Activated CD4-positive, alpha-beta T cell treated with anti-CD3 and anti-CD28 coated beads, Interleukin-2, amount 10 ng/mL, durations not matched to agents 7 days and 5 days (primary cell): Measurements from ENCODE around the gene HAL. TPM values are rescaled to one million over a fixed set of nuclear protein-coding genes. Genes with fewer than 3 reads are reported as not detected.
"Not testable (repeated sequence)": the region's sequence is repeated elsewhere in the genome, so short reads cannot be mapped to it uniquely, and the experiment has no call there.

Experiments
- CTCF ChIA-PET: fragments of 350-600 bp; sonication (Branson Sonifier 250); formaldehyde crosslinking; loops from one replicate; lab custom pipeline; 2021; ENCODE audit warnings: antibody characterized with exemption; lab: Charles Lee
- POLR2A ChIA-PET: fragments of 350-600 bp; sonication (Branson Sonifier 250); formaldehyde crosslinking; loops from one replicate; lab custom pipeline; 2021; ENCODE audit warnings: antibody characterized with exemption; lab: Charles Lee
- DNase-seq: peaks from one replicate; pipeline ENCODE4 v3.0.0-alpha.2; 2020
- H3K27ac Mint-ChIP-seq: one replicate; pipeline ENCODE4 v1.8.0; 2021; ENCODE audit warnings: mild to moderate bottlenecking, moderate library complexity, mixed read lengths
- H3K27me3 Mint-ChIP-seq: one replicate; pipeline ENCODE4 v1.8.0; 2021; ENCODE audit warnings: mixed read lengths
- H3K36me3 Mint-ChIP-seq: one replicate; pipeline ENCODE4 v1.8.0; 2021; ENCODE audit warnings: low read depth, mixed read lengths
- H3K4me1 Mint-ChIP-seq: one replicate; pipeline ENCODE4 v1.8.0; 2021; ENCODE audit warnings: mixed read lengths
- H3K4me3 Mint-ChIP-seq: one replicate; pipeline ENCODE4 v1.8.0; 2021; ENCODE audit warnings: mild to moderate bottlenecking, moderate library complexity, mixed read lengths
- H3K9me3 Mint-ChIP-seq: one replicate; pipeline ENCODE4 v1.8.0; 2021; ENCODE audit warnings: mixed read lengths
- total RNA-seq, 2 experiments: library from RNA; stranded (reverse); gene quantifications; one replicate each; pipeline ENCODE4 v1.2.3, GENCODE V29; 2021

The HAL gene
- total RNA-seq, 2 experiments from 2014 or later, result 0.44 to 0.69 TPM

GRCh38 chr12:95982602-95983001 is 13.5 kb downstream of the HAL start:
- Mint-ChIP-seq H3K9me3 (no peaks in the 10 kb centered on the region), H3K4me3 (no peak overlapping the region), H3K4me1 (no peaks in the 10 kb centered on the region), H3K27me3 (no peaks in the 10 kb centered on the region), H3K27ac (no peak overlapping the region), H3K36me3 (no peaks in the 10 kb centered on the region)
- ChIA-PET CTCF (no interaction called here), POLR2A (no interaction called here)
- no peak for DNase-seq

GRCh38 chr12:95980437-95980836 is 15.7 kb downstream of the HAL start:
- Mint-ChIP-seq H3K9me3 (no peaks in the 10 kb centered on the region), H3K36me3 (no peaks in the 10 kb centered on the region), H3K4me3 (no peak overlapping the region), H3K27me3 (no peaks in the 10 kb centered on the region), H3K4me1 (no peaks in the 10 kb centered on the region), H3K27ac (no peak overlapping the region)
- CTCF ChIA-PET, result interaction anchor here (1.4 kb wide), 1 partner anchor 18 kb away, joined by 3 read pairs; no protein-coding TSS in a partner anchor
- DNase-seq, result no peak
- POLR2A ChIA-PET, result no interaction called here

- no peak for DNase-seq
- Mint-ChIP-seq H3K27ac (no peak overlapping the region), H3K27me3 (no peaks in the 10 kb centered on the region), H3K36me3 (no peaks in the 10 kb centered on the region), H3K4me1 (no peaks in the 10 kb centered on the region), H3K4me3 (no peak overlapping the region), H3K9me3 (no peaks in the 10 kb centered on the region)
- ChIA-PET CTCF (no interaction called here), POLR2A (no interaction called here)
Observed at GRCh38 chr12:95978774-95979173, 17.4 kb downstream of the HAL start.

GRCh38 chr12:95978351-95978750 is 17.8 kb downstream of the HAL start:
- Mint-ChIP-seq H3K4me3 (no peak overlapping the region), H3K27ac (no peak overlapping the region), H3K27me3 (no peaks in the 10 kb centered on the region), H3K9me3 (no peaks in the 10 kb centered on the region), H3K36me3 (no peaks in the 10 kb centered on the region), H3K4me1 (no peaks in the 10 kb centered on the region)
- CTCF ChIA-PET, result no interaction called here
- POLR2A ChIA-PET, result no interaction called here
- DNase-seq, result no peak

- H3K27me3 Mint-ChIP-seq, result no peaks in the 10 kb centered on the region
- H3K4me1 Mint-ChIP-seq, result no peaks in the 10 kb centered on the region
- no peak for DNase-seq
- ChIA-PET CTCF (no interaction called here), POLR2A (no interaction called here)
- H3K4me3 Mint-ChIP-seq, result no peak overlapping the region
- H3K9me3 Mint-ChIP-seq, result no peaks in the 10 kb centered on the region
- H3K36me3 Mint-ChIP-seq, result no peaks in the 10 kb centered on the region
- H3K27ac Mint-ChIP-seq, result no peak overlapping the region
Observed at GRCh38 chr12:95977764-95978305, 18.3 kb downstream of the HAL start.

- Mint-ChIP-seq H3K27ac (no peak overlapping the region), H3K4me3 (no peak overlapping the region), H3K27me3 (no peaks in the 10 kb centered on the region), H3K9me3 (no peaks in the 10 kb centered on the region), H3K36me3 (no peaks in the 10 kb centered on the region), H3K4me1 (no peaks in the 10 kb centered on the region)
- CTCF ChIA-PET, result no interaction called here
- POLR2A ChIA-PET, result interaction anchor here (0.6 kb wide), 1 partner anchor 1084 kb away, joined by 3 read pairs; no protein-coding TSS in a partner anchor
- DNase-seq, result no peak
Observed at GRCh38 chr12:95976416-95976832, 19.7 kb downstream of the HAL start.

GRCh38 chr12:95975491-95975890 is 20.7 kb downstream of the HAL start:
- ChIA-PET CTCF (no interaction called here), POLR2A (no interaction called here)
- Mint-ChIP-seq H3K4me1 (no peaks in the 10 kb centered on the region), H3K27ac (no peak overlapping the region), H3K27me3 (no peaks in the 10 kb centered on the region), H3K36me3 (no peaks in the 10 kb centered on the region), H3K9me3 (no peaks in the 10 kb centered on the region), H3K4me3 (no peak overlapping the region)
- DNase-seq, result no peak

- ChIA-PET CTCF (interaction anchor here (0.8 kb wide), 1 partner anchor 24 kb away, joined by 3 read pairs; no protein-coding TSS in a partner anchor), POLR2A (no interaction called here)
- H3K4me3 Mint-ChIP-seq, result no peak overlapping the region
- no peak overlapping the region for H3K27ac Mint-ChIP-seq
- no peaks in the 10 kb centered on the region for H3K36me3 Mint-ChIP-seq
- no peaks in the 10 kb centered on the region for H3K9me3 Mint-ChIP-seq
- DNase-seq, result no peak
- no peaks in the 10 kb centered on the region for H3K4me1 Mint-ChIP-seq
- no peaks in the 10 kb centered on the region for H3K27me3 Mint-ChIP-seq
Observed at GRCh38 chr12:95974358-95974757, 21.8 kb downstream of the HAL start.

- CTCF ChIA-PET, result interaction anchor here (0.6 to 1.0 kb wide), 2 partner anchors 20 to 320 kb away, joined by 3 read pairs; no protein-coding TSS in a partner anchor
- POLR2A ChIA-PET, result no interaction called here
- DNase-seq, result no peak
- Mint-ChIP-seq H3K4me3 (no peak overlapping the region), H3K27ac (no peak overlapping the region), H3K36me3 (no peaks in the 10 kb centered on the region), H3K4me1 (no peaks in the 10 kb centered on the region), H3K9me3 (no peaks in the 10 kb centered on the region), H3K27me3 (no peaks in the 10 kb centered on the region)
Observed at GRCh38 chr12:95972832-95973456, 23.2 kb downstream of the HAL start.

GRCh38 chr12:95970905-95971304 is 25.2 kb downstream of the HAL start:
- CTCF ChIA-PET, result interaction anchor here (0.6 to 2.4 kb wide), 2 partner anchors 11 to 321 kb away, joined by 3 to 10 read pairs; no protein-coding TSS in a partner anchor
- H3K27ac Mint-ChIP-seq, result no peak overlapping the region
- H3K4me1 Mint-ChIP-seq, result no peaks in the 10 kb centered on the region
- no peaks in the 10 kb centered on the region for H3K9me3 Mint-ChIP-seq
- POLR2A ChIA-PET, result no interaction called here
- no peak overlapping the region for H3K4me3 Mint-ChIP-seq
- no peaks in the 10 kb centered on the region for H3K27me3 Mint-ChIP-seq
- H3K36me3 Mint-ChIP-seq, result no peaks in the 10 kb centered on the region
- DNase-seq, result no peak

GRCh38 chr12:95969116-95969515 is 27.0 kb downstream of the HAL start:
- H3K36me3 Mint-ChIP-seq, DNase-seq, H3K27ac Mint-ChIP-seq, H3K27me3 Mint-ChIP-seq, POLR2A ChIA-PET, H3K4me1 Mint-ChIP-seq, H3K4me3 Mint-ChIP-seq, H3K9me3 Mint-ChIP-seq: not testable (repeated sequence)
- CTCF ChIA-PET, result interaction anchor here (2.4 kb wide), 1 partner anchor 10 kb away, joined by 10 read pairs; no protein-coding TSS in a partner anchor

GRCh38 chr12:95967301-95967700 is 28.8 kb downstream of the HAL start:
- H3K4me1 Mint-ChIP-seq, result no peaks in the 10 kb centered on the region
- no peaks in the 10 kb centered on the region for H3K9me3 Mint-ChIP-seq
- ChIA-PET POLR2A (no interaction called here), CTCF (no interaction called here)
- H3K4me3 Mint-ChIP-seq, result no peak overlapping the region
- no peak for DNase-seq
- no peaks in the 10 kb centered on the region for H3K27me3 Mint-ChIP-seq
- H3K36me3 Mint-ChIP-seq, result no peaks in the 10 kb centered on the region
- H3K27ac Mint-ChIP-seq, result no peak overlapping the region

- Mint-ChIP-seq H3K4me3 (no peak overlapping the region), H3K27me3 (no peaks in the 10 kb centered on the region), H3K9me3 (no peaks in the 10 kb centered on the region), H3K4me1 (no peaks in the 10 kb centered on the region), H3K36me3 (no peaks in the 10 kb centered on the region), H3K27ac (no peak overlapping the region)
- ChIA-PET CTCF (no interaction called here), POLR2A (no interaction called here)
- no peak for DNase-seq
Observed at GRCh38 chr12:95966287-95966870, 29.8 kb downstream of the HAL start.
